ENCODE results near the gene TRIM41.
A peak's percentile ranks its signal among the peaks of the same experiment; 100 is the strongest.

GRCh38 chr5:181191526-181192336, 31.4 kb upstream of the TRIM41 start:
- no peak; the same call in 1 of the 2 replicates for TF ChIP-seq MXI1 (IDR thresholded peaks at IDR 0.05; ENCODE audit: low read depth, low read length)
- TF ChIP-seq CTCF (IDR thresholded peaks at IDR 0.05), result no peak
- no peak for TF ChIP-seq JUND (IDR thresholded peaks at IDR 0.05)
- peak; percentile 43; the same call in 1 of the 2 replicates for TF ChIP-seq TAF1 (IDR thresholded peaks at IDR 0.05; ENCODE audit: borderline replicate concordance, low read depth, low read length)
- no peak for TF ChIP-seq PBX3 (IDR thresholded peaks at IDR 0.05)
- 0 out of 2 replicates have a peak, but pooled peaks have one; percentile 15 for TF ChIP-seq ZBTB33 (IDR thresholded peaks at IDR 0.05; ENCODE audit: borderline replicate concordance, low read depth)
- no peak for TF ChIP-seq RAD21 (IDR thresholded peaks at IDR 0.05; ENCODE audit: low read length)
- TF ChIP-seq EP300 (IDR thresholded peaks at IDR 0.05; ENCODE audit: borderline replicate concordance in 1 of 2, low read depth in 1 of 2, low read length in 1 of 2), result peak in 1 of 2 experiments; percentile 46; a peak in 1 of 4 replicates
- no peak for TF ChIP-seq USF2 (IDR thresholded peaks at IDR 0.05; ENCODE audit: borderline replicate concordance, low read depth, low read length)
- no peak for TF ChIP-seq GATA2 (CRISPR knock-in tag; IDR thresholded peaks at IDR 0.05)
